Prostate gland (tissue), 2 donors: Measurements from ENCODE around the gene OSBPL2.

Source experiments
- CTCF ChIP-seq, 4 experiments: fragments of 200-600 bp in 2 of 4; fragments of 450-650 bp in 2 of 4; sonication (generic) in 2 of 4; IDR thresholded peaks; 1 replicate in 3 of 4; 2 replicates in 1 of 4; pipeline ENCODE4 v1.5.1; 2016 to 2019; ENCODE audit warnings: antibody characterized with exemption in 4 of 4, mild to moderate bottlenecking in 2 of 4, moderate library complexity in 2 of 4
- POLR2A ChIP-seq: fragments of 450-650 bp; IDR thresholded peaks from one replicate; pipeline ENCODE4 v1.6.1; 2016; ENCODE audit warnings: antibody characterized with exemption, mild to moderate bottlenecking

GRCh38 chr20:62241506-62241905 is 3.2 kb downstream of the OSBPL2 start:
- TF ChIP-seq CTCF (IDR thresholded peaks at IDR 0.05) (no peak), POLR2A (peak; percentile 20)
